Activated CD8-positive, alpha-beta T cell treated with anti-CD3 and anti-CD28 coated beads, Interleukin-2, amount 10 ng/mL, durations not matched to agents 7 days and 5 days (primary cell): ENCODE results near the gene ATP8B1. TPM values are rescaled to one million over a fixed set of nuclear protein-coding genes. Genes with fewer than 3 reads are reported as not detected.
"Not testable (repeated sequence)": the region's sequence is repeated elsewhere in the genome, so short reads cannot be mapped to it uniquely, and the experiment has no call there.

Experiments used
- ATAC-seq: fragments of 150-1000 bp; cut with Tn5 transposase; one replicate; pipeline ENCODE4 v1.10.0; 2021; ENCODE audit warnings: moderate library complexity
- CTCF ChIA-PET: fragments of 350-600 bp; sonication (Branson Sonifier 250); formaldehyde crosslinking; loops from one replicate; lab custom pipeline; 2021; ENCODE audit warnings: antibody characterized with exemption; lab: Charles Lee
- POLR2A ChIA-PET: fragments of 350-600 bp; sonication (Branson Sonifier 250); formaldehyde crosslinking; loops from one replicate; lab custom pipeline; 2021; ENCODE audit warnings: antibody characterized with exemption; lab: Charles Lee
- DNase-seq: peaks from one replicate; pipeline ENCODE4 v3.0.0-alpha.2; 2020
- H3K27ac Mint-ChIP-seq: one replicate; pipeline ENCODE4 v1.8.0; 2021; ENCODE audit warnings: mild to moderate bottlenecking, mixed read lengths
- H3K27me3 Mint-ChIP-seq: one replicate; pipeline ENCODE4 v1.8.0; 2021; ENCODE audit warnings: low read depth, mixed read lengths
- H3K36me3 Mint-ChIP-seq: one replicate; pipeline ENCODE4 v1.8.0; 2021; ENCODE audit warnings: low read depth, mixed read lengths
- H3K4me1 Mint-ChIP-seq: one replicate; pipeline ENCODE4 v1.8.0; 2021; ENCODE audit warnings: low read depth, mixed read lengths
- H3K4me3 Mint-ChIP-seq: one replicate; pipeline ENCODE4 v1.8.0; 2021; ENCODE audit warnings: mild to moderate bottlenecking, mixed read lengths
- H3K9me3 Mint-ChIP-seq: one replicate; pipeline ENCODE4 v1.8.0; 2022; ENCODE audit warnings: mixed read lengths; ENCODE audit not compliant: insufficient read depth
- total RNA-seq, 2 experiments: library from RNA; stranded (reverse); gene quantifications; one replicate each; pipeline ENCODE4 v1.2.3, GENCODE V29; 2021

Gene ATP8B1
- total RNA-seq, 2 experiments from 2014 or later, result 0.16 TPM; not detected in 1

DNA sequence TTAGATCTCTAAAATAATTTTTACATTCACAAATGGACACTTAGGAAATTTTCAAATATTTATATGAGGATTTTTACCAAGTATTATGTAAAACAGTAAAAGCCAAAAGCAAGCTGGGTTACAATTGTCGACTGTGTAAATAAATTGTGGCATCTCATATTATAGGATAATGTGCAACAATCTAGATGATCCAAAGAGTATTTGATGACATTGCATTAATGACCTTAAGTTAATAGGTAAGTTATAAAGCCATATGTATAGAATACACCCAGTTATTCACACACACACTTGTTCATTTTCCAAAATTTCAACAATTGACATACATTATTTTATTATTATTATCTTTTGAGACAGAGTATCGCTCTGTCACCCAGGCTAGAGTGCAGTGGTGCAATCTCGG, 69.3 kb downstream of the ATP8B1 start:
- H3K4me1 Mint-ChIP-seq, result no peaks in the 10 kb centered on the region
- POLR2A ChIA-PET, result no interaction called here
- CTCF ChIA-PET, result no interaction called here
- no peaks in the 10 kb centered on the region for H3K9me3 Mint-ChIP-seq
- ATAC-seq, result no peak
- H3K27me3 Mint-ChIP-seq, result no peaks in the 10 kb centered on the region
- no peak for DNase-seq
- no peak overlapping the region for H3K27ac Mint-ChIP-seq
- H3K4me3 Mint-ChIP-seq, result no peak overlapping the region
- H3K36me3 Mint-ChIP-seq, result no peaks in the 10 kb centered on the region

GRCh38 chr18:57730146-57730545, 73.0 kb downstream of the ATP8B1 start:
- no peak overlapping the region for H3K4me3 Mint-ChIP-seq
- ChIA-PET POLR2A (no interaction called here), CTCF (no interaction called here)
- no peak overlapping the region for H3K27ac Mint-ChIP-seq
- peaks cover 3% of the 10 kb centered on the region for H3K4me1 Mint-ChIP-seq
- H3K27me3 Mint-ChIP-seq, result no peaks in the 10 kb centered on the region
- no peak for DNase-seq
- no peak for ATAC-seq
- H3K9me3 Mint-ChIP-seq, result no peaks in the 10 kb centered on the region
- H3K36me3 Mint-ChIP-seq, result no peaks in the 10 kb centered on the region

- DNase-seq, result no peak
- Mint-ChIP-seq H3K27ac (no peak overlapping the region), H3K27me3 (no peaks in the 10 kb centered on the region), H3K9me3 (no peaks in the 10 kb centered on the region), H3K4me1 (peaks cover 3% of the 10 kb centered on the region), H3K36me3 (no peaks in the 10 kb centered on the region), H3K4me3 (no peak overlapping the region)
- CTCF ChIA-PET, result no interaction called here
- no peak for ATAC-seq
- POLR2A ChIA-PET, result no interaction called here
Measured at GRCh38 chr18:57728941-57729511, 74.1 kb downstream of the ATP8B1 start.

DNA sequence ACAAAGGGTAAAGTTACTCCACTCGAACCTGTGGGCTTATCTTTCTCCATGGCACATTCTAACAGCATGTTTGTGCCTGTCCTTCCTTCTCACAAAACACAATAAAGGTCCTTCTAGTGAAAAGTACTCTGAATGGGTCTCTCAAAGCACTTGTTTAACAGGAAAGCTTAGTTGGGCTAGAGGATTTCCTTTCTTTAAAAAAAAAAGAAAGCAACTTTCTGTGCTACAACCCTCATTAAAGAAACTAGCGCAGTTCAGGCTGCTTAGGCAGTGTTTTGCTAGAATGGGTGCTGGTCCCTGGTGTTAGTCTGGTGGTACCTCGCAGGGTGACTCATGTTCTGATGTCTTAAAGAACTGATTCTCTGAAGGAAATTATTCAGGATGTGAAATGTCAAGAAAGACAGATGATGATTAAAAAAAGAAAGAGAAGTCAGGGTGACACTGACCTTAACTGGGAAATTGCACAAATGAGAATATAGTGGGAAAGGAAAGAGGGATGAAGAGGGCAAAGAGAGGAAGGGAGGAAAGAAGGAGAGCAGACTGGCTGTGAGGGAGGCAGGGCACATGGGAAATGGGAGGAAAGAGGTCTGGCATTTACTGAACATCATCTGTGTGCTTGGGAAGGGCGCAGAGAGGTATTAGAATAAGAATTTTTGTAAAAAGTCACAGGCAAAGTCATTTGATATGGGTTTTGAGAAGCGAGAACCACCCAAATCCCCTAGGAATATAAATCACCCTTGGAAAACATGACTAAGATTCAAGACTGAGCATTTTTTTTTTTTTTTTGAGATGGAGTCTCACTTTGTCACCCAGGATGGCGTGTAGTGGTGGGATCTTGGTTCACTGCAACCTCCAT, 74.9 kb downstream of the ATP8B1 start:
- ChIA-PET POLR2A (no interaction called here), CTCF (no interaction called here)
- DNase-seq (no peak), ATAC-seq (no peak)
- H3K4me1 Mint-ChIP-seq, result peaks cover 3% of the 10 kb centered on the region
- H3K36me3 Mint-ChIP-seq, result no peaks in the 10 kb centered on the region
- H3K9me3 Mint-ChIP-seq, result no peaks in the 10 kb centered on the region
- no peak overlapping the region for H3K4me3 Mint-ChIP-seq
- no peaks in the 10 kb centered on the region for H3K27me3 Mint-ChIP-seq
- H3K27ac Mint-ChIP-seq, result no peak overlapping the region

DNA sequence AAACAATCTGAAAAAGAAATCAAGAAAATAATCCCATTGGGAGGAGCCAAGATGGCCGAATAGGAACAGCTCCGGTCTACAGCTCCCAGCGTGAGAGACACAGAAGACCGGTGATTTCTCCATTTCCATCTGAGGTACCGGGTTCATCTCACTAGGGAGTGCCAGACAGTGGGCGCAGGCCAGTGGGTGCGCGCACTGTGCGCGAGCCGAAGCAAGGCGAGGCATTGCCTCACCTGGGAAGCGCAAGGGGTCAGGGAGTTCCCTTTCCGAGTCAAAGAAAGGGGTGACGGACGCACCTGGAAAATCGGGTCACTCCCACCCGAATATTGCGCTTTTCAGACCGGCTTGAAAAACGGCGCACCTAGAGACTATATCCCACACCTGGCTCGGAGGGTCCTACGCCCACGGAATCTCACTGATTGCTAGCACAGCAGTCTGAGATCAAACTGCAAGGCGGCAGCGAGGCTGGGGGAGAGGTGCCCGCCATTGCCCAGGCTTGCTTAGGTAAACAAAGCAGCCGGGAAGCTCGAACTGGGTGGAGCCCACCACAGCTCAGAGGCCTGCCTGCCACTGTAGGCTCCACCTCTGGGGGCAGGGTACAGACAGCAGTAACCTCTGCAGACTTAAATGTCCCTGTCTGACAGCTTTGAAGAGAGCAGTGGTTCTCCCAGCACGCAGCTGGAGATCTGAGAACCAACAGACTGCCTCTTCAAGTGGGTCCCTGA, 83.7 kb downstream of the ATP8B1 start:
- H3K27ac Mint-ChIP-seq, H3K27me3 Mint-ChIP-seq, H3K4me3 Mint-ChIP-seq, H3K36me3 Mint-ChIP-seq, H3K4me1 Mint-ChIP-seq, DNase-seq, POLR2A ChIA-PET, ATAC-seq, CTCF ChIA-PET: not testable (repeated sequence)
- peaks cover 34% of the 10 kb centered on the region for H3K9me3 Mint-ChIP-seq

DNA sequence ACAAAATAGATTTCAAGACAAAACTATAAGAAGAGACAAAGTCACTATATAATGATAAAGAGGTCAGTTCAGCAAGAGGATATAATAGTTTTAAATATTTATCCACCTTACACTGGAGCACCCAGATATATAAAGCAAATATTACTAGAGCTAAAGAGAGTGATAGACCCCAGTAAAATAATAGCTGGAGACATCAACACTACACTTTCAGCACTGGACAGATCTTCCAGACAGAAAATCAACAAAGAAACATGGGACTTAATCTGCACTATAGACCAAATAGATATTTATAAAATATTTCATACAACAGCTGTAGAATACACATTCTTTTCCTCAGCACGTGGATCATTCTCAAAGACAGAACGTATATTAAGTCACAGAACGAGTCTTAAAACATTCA, 86.6 kb downstream of the ATP8B1 start:
- no peak for ATAC-seq
- H3K36me3 Mint-ChIP-seq, result peaks cover 4% of the 10 kb centered on the region
- peaks cover 37% of the 10 kb centered on the region for H3K9me3 Mint-ChIP-seq
- no peak overlapping the region for H3K27ac Mint-ChIP-seq
- DNase-seq, result no peak
- CTCF ChIA-PET, result no interaction called here
- H3K4me3 Mint-ChIP-seq, result no peak overlapping the region
- no peaks in the 10 kb centered on the region for H3K27me3 Mint-ChIP-seq
- POLR2A ChIA-PET, result no interaction called here
- peaks cover 9% of the 10 kb centered on the region for H3K4me1 Mint-ChIP-seq

DNA sequence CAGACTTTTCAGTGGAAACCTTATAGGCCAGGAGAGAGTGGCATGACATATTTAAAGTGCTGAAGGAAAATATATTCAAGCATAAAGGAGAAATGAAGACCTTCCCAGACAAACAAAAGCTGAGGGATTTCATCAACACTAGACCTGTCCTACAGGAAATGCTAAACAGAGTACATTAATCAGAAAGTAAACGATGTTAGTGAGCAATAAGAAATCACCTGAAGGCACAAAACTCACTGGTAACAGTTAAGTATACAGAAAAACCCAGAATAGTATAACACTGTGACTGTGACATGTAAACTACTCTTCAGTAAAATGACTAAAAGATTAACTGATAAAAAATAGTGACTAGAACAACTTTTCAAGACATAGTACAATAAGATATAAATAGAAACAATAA, 87.4 kb downstream of the ATP8B1 start:
- POLR2A ChIA-PET, result no interaction called here
- DNase-seq (no peak), ATAC-seq (no peak)
- Mint-ChIP-seq H3K4me1 (peaks cover 9% of the 10 kb centered on the region), H3K36me3 (peaks cover 4% of the 10 kb centered on the region), H3K27me3 (no peaks in the 10 kb centered on the region), H3K9me3 (peaks cover 37% of the 10 kb centered on the region), H3K27ac (no peak overlapping the region), H3K4me3 (no peak overlapping the region)
- CTCF ChIA-PET, result no interaction called here

- H3K4me1 Mint-ChIP-seq, result peaks cover 9% of the 10 kb centered on the region
- no peaks in the 10 kb centered on the region for H3K27me3 Mint-ChIP-seq
- CTCF ChIA-PET, result no interaction called here
- H3K36me3 Mint-ChIP-seq, result peaks cover 4% of the 10 kb centered on the region
- DNase-seq (no peak), ATAC-seq (no peak)
- H3K27ac Mint-ChIP-seq, result no peak overlapping the region
- H3K9me3 Mint-ChIP-seq, result peaks cover 37% of the 10 kb centered on the region
- POLR2A ChIA-PET, result no interaction called here
- H3K4me3 Mint-ChIP-seq, result no peak overlapping the region
Measured at GRCh38 chr18:57715073-57715472, 88.0 kb downstream of the ATP8B1 start.

DNA sequence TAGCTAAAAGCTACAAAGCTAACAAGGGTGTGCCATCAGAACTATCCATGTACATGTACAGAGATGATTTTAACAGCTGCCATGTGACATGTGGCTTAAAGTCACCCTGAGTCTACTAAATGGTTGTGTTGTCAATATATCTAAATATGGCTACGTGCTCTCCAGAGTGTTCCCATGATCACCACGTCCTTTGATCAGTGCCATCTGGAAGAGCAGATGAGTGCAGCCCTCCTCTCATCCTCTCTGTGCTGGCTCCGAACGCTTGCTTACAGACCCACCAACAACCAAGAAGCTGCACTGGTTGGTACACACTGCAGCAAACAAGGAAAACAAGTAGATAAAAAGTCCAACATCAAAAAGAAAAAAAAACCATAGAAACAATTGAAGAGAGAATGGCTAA, 92.9 kb downstream of the ATP8B1 start:
- no peaks in the 10 kb centered on the region for H3K27me3 Mint-ChIP-seq
- CTCF ChIA-PET, result no interaction called here
- POLR2A ChIA-PET, result no interaction called here
- peaks cover 2% of the 10 kb centered on the region for H3K36me3 Mint-ChIP-seq
- no peak for DNase-seq
- H3K4me3 Mint-ChIP-seq, result no peak overlapping the region
- peaks cover 9% of the 10 kb centered on the region for H3K9me3 Mint-ChIP-seq
- no peak for ATAC-seq
- no peak overlapping the region for H3K27ac Mint-ChIP-seq
- no peaks in the 10 kb centered on the region for H3K4me1 Mint-ChIP-seq

DNA sequence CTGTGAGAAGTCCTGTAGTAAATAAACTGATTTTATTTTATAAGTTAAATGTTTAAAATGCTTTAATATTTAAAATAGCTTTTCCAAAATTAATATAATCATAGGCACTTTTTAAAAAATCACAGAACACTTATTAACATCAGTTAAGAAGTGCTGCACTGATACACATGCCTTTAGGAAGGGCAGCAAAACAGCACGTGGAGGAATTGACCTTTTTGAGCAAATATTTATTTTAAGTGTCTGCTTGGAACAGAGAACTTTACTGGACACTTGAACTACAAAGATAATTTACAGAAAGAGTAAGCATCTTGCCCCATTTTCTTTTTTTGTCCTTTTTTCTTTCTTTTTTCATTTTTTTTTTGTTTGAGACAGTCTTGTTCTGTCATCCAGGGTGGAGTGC, 93.8 kb downstream of the ATP8B1 start:
- ATAC-seq, result no peak
- Mint-ChIP-seq H3K4me1 (no peaks in the 10 kb centered on the region), H3K27me3 (no peaks in the 10 kb centered on the region), H3K36me3 (peaks cover 2% of the 10 kb centered on the region), H3K4me3 (no peak overlapping the region), H3K9me3 (peaks cover 3% of the 10 kb centered on the region), H3K27ac (no peak overlapping the region)
- DNase-seq, result no peak
- ChIA-PET POLR2A (no interaction called here), CTCF (no interaction called here)

DNA sequence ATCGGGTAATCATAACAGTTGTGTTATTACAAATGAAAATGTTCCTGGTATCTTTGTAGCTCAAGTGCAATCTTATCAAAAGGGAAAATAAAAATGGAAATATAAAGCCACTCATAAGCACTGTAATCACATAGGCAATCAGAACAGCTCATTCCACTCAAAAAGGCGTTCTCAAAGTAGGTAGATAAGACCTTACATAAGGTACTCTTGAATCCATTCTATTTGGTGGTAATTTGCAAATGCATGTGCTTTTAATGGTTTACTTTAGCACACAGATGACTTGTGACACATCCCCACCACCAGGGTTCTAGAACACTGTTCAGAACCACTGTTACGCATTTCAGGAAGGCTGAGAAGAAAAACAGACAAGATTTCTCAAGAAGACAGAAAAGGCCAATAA, 94.8 kb downstream of the ATP8B1 start:
- Mint-ChIP-seq H3K27me3 (no peaks in the 10 kb centered on the region), H3K4me1 (no peaks in the 10 kb centered on the region), H3K36me3 (no peaks in the 10 kb centered on the region), H3K27ac (no peak overlapping the region), H3K4me3 (no peak overlapping the region), H3K9me3 (peaks cover 3% of the 10 kb centered on the region)
- POLR2A ChIA-PET, result no interaction called here
- DNase-seq, result no peak
- no peak for ATAC-seq
- CTCF ChIA-PET, result no interaction called here
